Sigmoid colon (tissue), 7 donors: ENCODE results near the gene RAB7A. TPM values are rescaled to one million over a fixed set of nuclear protein-coding genes. Genes with fewer than 3 reads are reported as not detected.

Experiments used
- DNase-seq: peaks from one replicate; pipeline ENCODE4 v3.0.0-alpha.2; 2019
- H3K27ac ChIP-seq, 4 donors: fragments of 200-600 bp; sonication (generic); one replicate each; pipeline ENCODE4 v1.5.1; 2016 to 2019; ENCODE audit warnings: mild to moderate bottlenecking in 1 of 4
- H3K27me3 ChIP-seq, 3 donors: fragments of 200-600 bp; sonication (generic); one replicate each; pipeline ENCODE4 v1.5.1; 2019; ENCODE audit warnings: mild to moderate bottlenecking in 1 of 3
- H3K36me3 ChIP-seq, 4 donors: fragments of 200-600 bp; sonication (generic); one replicate each; pipeline ENCODE4 v1.5.1; 2016 to 2019
- H3K4me1 ChIP-seq, 4 donors: fragments of 200-600 bp; sonication (generic); one replicate each; pipeline ENCODE4 v1.5.1; 2017 to 2019
- H3K4me3 ChIP-seq, 4 donors: fragments of 200-600 bp; sonication (generic); one replicate each; pipeline ENCODE4 v1.5.1; 2017 to 2019; ENCODE audit warnings: mild to moderate bottlenecking in 2 of 4, moderate library complexity in 1 of 4
- H3K9me3 ChIP-seq, 4 donors: fragments of 200-600 bp in 3 of 4; sonication (generic) in 3 of 4; one replicate each; pipeline versions ENCODE4 v1.5.1 to v1.6.1; 2013 to 2019
- CTCF ChIP-seq, 4 experiments: fragments of 450-650 bp in 3 of 4; fragments of 200-600 bp in 1 of 4; IDR thresholded peaks; one replicate each; pipeline ENCODE4 v1.5.1; 2016 to 2019; ENCODE audit warnings: antibody characterized with exemption in 4 of 4, mild to moderate bottlenecking in 3 of 4, moderate library complexity in 2 of 4
- EP300 ChIP-seq, 4 donors: sonication (generic); formaldehyde crosslinking; IDR thresholded peaks; one replicate each; pipeline ENCODE4 v1.6.1; 2017; ENCODE audit warnings: antibody characterized with exemption in 4 of 4
- POLR2A ChIP-seq, 2 donors: fragments of 450-650 bp; IDR thresholded peaks; one replicate each; pipeline ENCODE4 v1.6.1; 2016; ENCODE audit warnings: antibody characterized with exemption in 2 of 2, mild to moderate bottlenecking in 2 of 2, moderate library complexity in 2 of 2
- POLR2AphosphoS5 ChIP-seq, 4 donors: sonication (generic); formaldehyde crosslinking; IDR thresholded peaks; one replicate each; pipeline ENCODE4 v1.6.1; 2017; ENCODE audit warnings: antibody characterized with exemption in 4 of 4
- WGBS, 2 donors: extraction: QIAGEN DNeasy Blood & Tissue Kit; methylation state at CpG; one replicate each; pipeline ENCODE4 v1.1.7; 2013; 5-methylcytosine and 5-hydroxymethylcytosine counted together
- intact Hi-C: fragments of 100-400 bp; cut with DNase I; formaldehyde crosslinking; loops from one replicate; pipeline ENCODE4 v1.15.1; 2023
- polyA plus RNA-seq, 3 donors: library from polyadenylated mRNA; stranded (reverse); fragments of 200-250 nt; gene quantifications; one replicate each; pipeline ENCODE4 v1.2.3, GENCODE V29; 2013
- total RNA-seq, 4 donors: library from RNA; depleted of rRNA; stranded (reverse); fragments of >200 nt; gene quantifications; one replicate each; pipeline ENCODE4 v1.1.0, GENCODE V29; 2016
- donor health status: healthy with polysubstance abuse.
- donor health status: Bipolar disorder and iron deficiency.
- donor health status: healthy.

RAB7A gene
- total and polyA plus RNA-seq, 7 donors: 73.6 to 275 (median 100.0) TPM

GRCh38 chr3:128723477-128723876, 2.5 kb upstream of the RAB7A start:
- Histone ChIP-seq H3K27me3 (peaks cover 0 to 3% (median 0%) of the 10 kb centered on the region in 3 donors), H3K9me3 (no peaks in the 10 kb centered on the region), H3K36me3 (no peaks in the 10 kb centered on the region), H3K4me1 (peaks cover 0 to 16% (median 15%) of the 10 kb centered on the region in 4 donors), H3K27ac (no peak overlapping the region), H3K4me3 (no peak overlapping the region)
- intact Hi-C loops: no loop called here
- TF ChIP-seq POLR2A (IDR thresholded peaks at IDR 0.05) (no peak), EP300 (IDR thresholded peaks at IDR 0.05) (no peak), CTCF (IDR thresholded peaks at IDR 0.05) (no peak), POLR2AphosphoS5 (IDR thresholded peaks at IDR 0.05) (no peak)
- 90 to 94% methylated on average over 6 of the region's 6 CpGs for WGBS, 2 donors
- no peak for DNase-seq

DNA sequence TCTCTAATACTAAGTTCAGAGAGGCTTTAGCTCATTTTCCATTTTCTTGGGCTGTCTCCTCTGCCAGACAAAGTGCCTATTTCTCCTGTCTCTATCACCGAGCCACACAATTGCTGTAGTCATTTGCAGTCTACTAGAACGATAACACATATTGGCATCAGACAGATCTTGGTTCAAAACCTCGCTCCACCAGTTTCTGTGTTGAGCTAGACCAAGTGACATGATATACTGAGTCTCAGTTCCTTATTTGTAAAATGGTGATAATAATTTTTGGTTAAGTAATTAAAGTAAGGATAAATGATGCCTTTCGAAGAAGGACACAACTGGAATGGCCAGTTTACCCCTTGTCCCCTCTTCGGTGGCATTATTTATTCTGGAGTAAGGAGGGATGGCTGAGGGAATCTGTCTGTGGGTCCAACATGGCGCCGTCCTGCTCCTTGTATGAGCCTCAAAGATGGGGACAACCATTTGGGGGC, 398 bp upstream of the RAB7A start:
- Histone ChIP-seq H3K4me3 (peak overlapping the region in 3 of 4 donors; percentile 80 to 99 (median 90)), H3K27me3 (peaks cover 0 to 1% (median 0%) of the 10 kb centered on the region in 3 donors), H3K36me3 (no peaks in the 10 kb centered on the region), H3K27ac (peak overlapping the region; percentile 93 to 99 (median 98)), H3K4me1 (peaks cover 0 to 37% (median 33%) of the 10 kb centered on the region in 4 donors), H3K9me3 (no peaks in the 10 kb centered on the region)
- TF ChIP-seq POLR2A (IDR thresholded peaks at IDR 0.05) (no peak), POLR2AphosphoS5 (IDR thresholded peaks at IDR 0.05) (no peak), CTCF (IDR thresholded peaks at IDR 0.05) (no peak), EP300 (IDR thresholded peaks at IDR 0.05) (no peak)
- 53% methylated on average over 7 of the region's 7 CpGs for WGBS, 2 donors
- intact Hi-C loops: loop anchor here (1.0 to 5.0 kb wide), 6 partner anchors 27 to 153 kb away; partner anchors contain the start of genes ACAD9 and RPN1
- DNase-seq: no peak

DNA sequence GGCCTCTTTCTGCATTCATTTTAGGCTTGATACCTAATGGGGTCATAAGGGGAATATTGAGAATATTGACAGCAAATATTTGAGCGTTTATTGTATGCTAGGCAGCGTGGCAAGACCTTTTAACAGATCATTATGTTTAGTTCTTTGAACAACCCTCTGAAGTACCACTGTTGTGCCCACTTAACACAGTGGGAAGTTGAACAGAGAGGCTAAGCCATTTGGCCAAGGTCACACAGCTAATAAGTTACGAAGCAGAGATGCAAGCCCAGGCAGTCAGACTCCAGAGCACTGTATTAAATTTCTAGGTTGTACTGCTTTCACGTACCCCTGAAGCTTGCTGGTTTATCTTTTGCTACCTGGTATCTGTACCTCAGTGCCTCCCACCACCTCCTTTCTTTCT, 1.1 kb downstream of the RAB7A start:
- H3K36me3 ChIP-seq: no peaks in the 10 kb centered on the region
- H3K27me3 ChIP-seq: no peaks in the 10 kb centered on the region
- H3K9me3 ChIP-seq: no peaks in the 10 kb centered on the region
- intact Hi-C loops: loop anchor here (2.0 to 5.0 kb wide), 4 partner anchors 68 to 152 kb away; partner anchors contain the start of genes ACAD9 and RPN1
- peak overlapping the region; percentile 93 to 99 (median 98) for H3K27ac ChIP-seq
- DNase-seq: no peak
- H3K4me1 ChIP-seq: peaks cover 0 to 52% (median 47%) of the 10 kb centered on the region in 4 donors
- no peak for TF ChIP-seq POLR2AphosphoS5 (IDR thresholded peaks at IDR 0.05)
- no peak for TF ChIP-seq POLR2A (IDR thresholded peaks at IDR 0.05)
- TF ChIP-seq EP300 (IDR thresholded peaks at IDR 0.05): no peak
- TF ChIP-seq CTCF (IDR thresholded peaks at IDR 0.05): no peak
- peak overlapping the region; percentile 80 to 99 (median 94) for H3K4me3 ChIP-seq
- 7 to 19% methylated on average over 4 of the region's 4 CpGs for WGBS, 2 donors

DNA sequence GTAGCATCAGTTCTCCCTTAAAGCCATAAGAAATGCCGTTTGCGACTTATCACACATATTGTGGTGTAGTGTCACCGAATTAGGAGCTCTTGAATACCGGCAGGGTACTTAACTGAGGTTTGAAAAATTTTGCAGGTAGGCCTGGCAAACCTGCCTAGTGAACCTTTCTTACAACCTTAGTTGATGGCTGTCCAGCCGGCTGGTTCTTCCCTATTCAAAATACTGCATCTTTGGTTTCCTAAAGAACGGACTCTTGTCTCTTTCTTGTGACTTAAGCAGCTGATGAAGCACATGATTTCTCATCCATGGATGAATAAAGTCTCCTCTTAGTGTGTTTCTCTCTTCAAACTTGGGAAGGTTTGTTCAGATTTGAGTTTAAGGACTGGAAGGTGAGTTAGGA, 1.5 kb downstream of the RAB7A start:
- peak overlapping the region; percentile 80 to 99 (median 94) for H3K4me3 ChIP-seq
- WGBS, 2 donors: 8 to 37% methylated on average over 6 of the region's 6 CpGs
- TF ChIP-seq POLR2A (IDR thresholded peaks at IDR 0.05): no peak
- no peak for TF ChIP-seq CTCF (IDR thresholded peaks at IDR 0.05)
- TF ChIP-seq POLR2AphosphoS5 (IDR thresholded peaks at IDR 0.05): no peak
- TF ChIP-seq EP300 (IDR thresholded peaks at IDR 0.05): no peak
- no peaks in the 10 kb centered on the region for H3K27me3 ChIP-seq
- H3K4me1 ChIP-seq: peaks cover 0 to 56% (median 51%) of the 10 kb centered on the region in 4 donors
- DNase-seq: no peak
- intact Hi-C loops: loop anchor here (2.0 to 5.0 kb wide), 4 partner anchors 67 to 151 kb away; partner anchors contain the start of genes ACAD9 and RPN1
- H3K27ac ChIP-seq: peak overlapping the region; percentile 93 to 99 (median 98)
- no peaks in the 10 kb centered on the region for H3K36me3 ChIP-seq
- no peaks in the 10 kb centered on the region for H3K9me3 ChIP-seq
